Measurements from ENCODE around the gene KIF12. TPM values are rescaled to one million over a fixed set of nuclear protein-coding genes. Genes with fewer than 3 reads are reported as not detected.

KIF12 gene
- total and polyA plus RNA-seq, 2 of the 13 experiments (the other 11 are each of a cell fraction or from before 2014, with no cell fraction given), result 1.8 to 12.5 TPM

DNA sequence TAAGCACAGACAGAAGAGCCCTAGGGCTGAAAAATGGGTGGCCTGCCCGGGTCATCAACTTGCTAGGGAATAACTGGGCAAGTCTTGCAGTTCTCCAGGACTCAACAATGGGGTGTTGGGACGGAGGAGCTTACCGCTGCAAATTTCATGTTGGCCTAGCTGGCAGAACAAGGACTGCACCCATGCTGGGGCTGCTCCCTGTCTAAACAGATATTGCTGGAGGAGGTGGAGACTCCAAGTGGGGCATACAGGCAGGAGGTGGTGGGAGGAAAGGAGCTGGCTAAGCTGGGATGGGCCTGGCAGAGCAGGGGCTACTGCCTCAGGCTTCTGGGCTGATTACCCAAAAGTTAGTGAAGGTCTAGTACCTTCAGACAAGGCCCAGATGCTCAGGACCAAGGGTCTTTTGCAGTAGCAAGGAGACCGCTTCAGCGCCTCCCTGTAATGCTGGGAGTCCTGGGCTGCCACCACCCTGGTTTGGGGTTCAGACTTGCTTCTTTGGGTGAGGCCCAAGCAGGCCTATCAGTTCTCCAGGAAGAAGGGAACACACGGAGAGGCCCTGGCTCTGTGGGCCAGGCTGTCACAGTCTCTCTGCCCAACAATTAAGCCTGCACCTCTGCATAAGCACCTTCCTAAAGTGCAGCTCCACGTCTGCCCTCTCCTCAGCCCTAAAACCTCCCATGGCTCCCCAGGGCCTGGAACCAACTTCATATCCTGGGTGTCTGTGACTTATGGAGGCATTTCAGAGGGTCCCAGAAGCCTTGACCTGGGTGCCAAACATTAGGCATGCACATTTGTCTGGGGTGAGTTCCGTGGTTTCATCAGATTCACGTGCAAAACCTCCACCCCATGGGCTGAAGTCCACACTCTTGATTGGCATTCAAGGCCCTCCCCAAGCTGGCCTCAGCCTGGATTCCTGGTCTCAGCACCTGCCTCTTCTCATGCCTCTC, 24.2 kb upstream of the KIF12 start (continued):
- TF ChIP-seq, protein P1, sequence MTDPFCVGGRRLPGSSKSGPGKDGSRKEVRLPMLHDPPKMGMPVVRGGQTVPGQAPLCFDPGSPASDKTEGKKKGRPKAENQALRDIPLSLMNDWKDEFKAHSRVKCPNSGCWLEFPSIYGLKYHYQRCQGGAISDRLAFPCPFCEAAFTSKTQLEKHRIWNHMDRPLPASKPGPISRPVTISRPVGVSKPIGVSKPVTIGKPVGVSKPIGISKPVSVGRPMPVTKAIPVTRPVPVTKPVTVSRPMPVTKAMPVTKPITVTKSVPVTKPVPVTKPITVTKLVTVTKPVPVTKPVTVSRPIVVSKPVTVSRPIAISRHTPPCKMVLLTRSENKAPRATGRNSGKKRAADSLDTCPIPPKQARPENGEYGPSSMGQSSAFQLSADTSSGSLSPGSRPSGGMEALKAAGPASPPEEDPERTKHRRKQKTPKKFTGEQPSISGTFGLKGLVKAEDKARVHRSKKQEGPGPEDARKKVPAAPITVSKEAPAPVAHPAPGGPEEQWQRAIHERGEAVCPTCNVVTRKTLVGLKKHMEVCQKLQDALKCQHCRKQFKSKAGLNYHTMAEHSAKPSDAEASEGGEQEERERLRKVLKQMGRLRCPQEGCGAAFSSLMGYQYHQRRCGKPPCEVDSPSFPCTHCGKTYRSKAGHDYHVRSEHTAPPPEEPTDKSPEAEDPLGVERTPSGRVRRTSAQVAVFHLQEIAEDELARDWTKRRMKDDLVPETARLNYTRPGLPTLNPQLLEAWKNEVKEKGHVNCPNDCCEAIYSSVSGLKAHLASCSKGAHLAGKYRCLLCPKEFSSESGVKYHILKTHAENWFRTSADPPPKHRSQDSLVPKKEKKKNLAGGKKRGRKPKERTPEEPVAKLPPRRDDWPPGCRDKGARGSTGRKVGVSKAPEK (CRISPR knock-in tag; IDR thresholded peaks at IDR 0.05; ENCODE audit: borderline replicate concordance), result no peak
- TF ChIP-seq ZFP36L2 (CRISPR knock-in tag; IDR thresholded peaks at IDR 0.05), result no peak
- no peak for TF ChIP-seq SYNCRIP (IDR thresholded peaks at IDR 0.05; ENCODE audit: insufficient read depth, low read depth, low read length)
- no peak for TF ChIP-seq ZBTB8A (CRISPR knock-in tag; IDR thresholded peaks at IDR 0.05; ENCODE audit: borderline replicate concordance, low read depth)
- peak; percentile 26; the same call in 1 of the 2 replicates for TF ChIP-seq ZNF629 (CRISPR knock-in tag; conservative IDR thresholded peaks at IDR 0.05)
- TF ChIP-seq SKI (IDR thresholded peaks at IDR 0.05; ENCODE audit: partially characterized antibody), result no peak
- TF ChIP-seq, protein P2, sequence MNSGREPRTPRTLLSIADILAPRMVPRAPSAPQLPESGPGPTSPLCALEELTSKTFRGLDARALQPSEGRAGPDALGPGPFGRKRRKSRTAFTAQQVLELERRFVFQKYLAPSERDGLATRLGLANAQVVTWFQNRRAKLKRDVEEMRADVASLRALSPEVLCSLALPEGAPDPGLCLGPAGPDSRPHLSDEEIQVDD (CRISPR knock-in tag; IDR thresholded peaks at IDR 0.05; ENCODE audit: borderline replicate concordance), result no peak
- 0 out of 2 replicates have a peak, but pooled peaks have one; percentile 32 for TF ChIP-seq SMAD3 (CRISPR knock-in tag; IDR thresholded peaks at IDR 0.05)
- peak; percentile 90 for TF ChIP-seq SP5 (CRISPR knock-in tag; IDR thresholded peaks at IDR 0.05; ENCODE audit: borderline replicate concordance, low read depth)
- TF ChIP-seq, protein P3, sequence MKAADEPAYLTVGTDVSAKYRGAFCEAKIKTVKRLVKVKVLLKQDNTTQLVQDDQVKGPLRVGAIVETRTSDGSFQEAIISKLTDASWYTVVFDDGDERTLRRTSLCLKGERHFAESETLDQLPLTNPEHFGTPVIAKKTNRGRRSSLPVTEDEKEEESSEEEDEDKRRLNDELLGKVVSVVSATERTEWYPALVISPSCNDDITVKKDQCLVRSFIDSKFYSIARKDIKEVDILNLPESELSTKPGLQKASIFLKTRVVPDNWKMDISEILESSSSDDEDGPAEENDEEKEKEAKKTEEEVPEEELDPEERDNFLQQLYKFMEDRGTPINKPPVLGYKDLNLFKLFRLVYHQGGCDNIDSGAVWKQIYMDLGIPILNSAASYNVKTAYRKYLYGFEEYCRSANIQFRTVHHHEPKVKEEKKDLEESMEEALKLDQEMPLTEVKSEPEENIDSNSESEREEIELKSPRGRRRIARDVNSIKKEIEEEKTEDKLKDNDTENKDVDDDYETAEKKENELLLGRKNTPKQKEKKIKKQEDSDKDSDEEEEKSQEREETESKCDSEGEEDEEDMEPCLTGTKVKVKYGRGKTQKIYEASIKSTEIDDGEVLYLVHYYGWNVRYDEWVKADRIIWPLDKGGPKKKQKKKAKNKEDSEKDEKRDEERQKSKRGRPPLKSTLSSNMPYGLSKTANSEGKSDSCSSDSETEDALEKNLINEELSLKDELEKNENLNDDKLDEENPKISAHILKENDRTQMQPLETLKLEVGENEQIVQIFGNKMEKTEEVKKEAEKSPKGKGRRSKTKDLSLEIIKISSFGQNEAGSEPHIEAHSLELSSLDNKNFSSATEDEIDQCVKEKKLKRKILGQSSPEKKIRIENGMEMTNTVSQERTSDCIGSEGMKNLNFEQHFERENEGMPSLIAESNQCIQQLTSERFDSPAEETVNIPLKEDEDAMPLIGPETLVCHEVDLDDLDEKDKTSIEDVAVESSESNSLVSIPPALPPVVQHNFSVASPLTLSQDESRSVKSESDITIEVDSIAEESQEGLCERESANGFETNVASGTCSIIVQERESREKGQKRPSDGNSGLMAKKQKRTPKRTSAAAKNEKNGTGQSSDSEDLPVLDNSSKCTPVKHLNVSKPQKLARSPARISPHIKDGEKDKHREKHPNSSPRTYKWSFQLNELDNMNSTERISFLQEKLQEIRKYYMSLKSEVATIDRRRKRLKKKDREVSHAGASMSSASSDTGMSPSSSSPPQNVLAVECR (CRISPR knock-in tag; IDR thresholded peaks at IDR 0.05; ENCODE audit: borderline replicate concordance), result peak; percentile 48; the same call in 1 of the 2 replicates
- peak; percentile 15; the same call in 1 of the 2 replicates for TF ChIP-seq ZBTB7A (CRISPR knock-in tag; IDR thresholded peaks at IDR 0.05)
- TF ChIP-seq, protein P4, sequence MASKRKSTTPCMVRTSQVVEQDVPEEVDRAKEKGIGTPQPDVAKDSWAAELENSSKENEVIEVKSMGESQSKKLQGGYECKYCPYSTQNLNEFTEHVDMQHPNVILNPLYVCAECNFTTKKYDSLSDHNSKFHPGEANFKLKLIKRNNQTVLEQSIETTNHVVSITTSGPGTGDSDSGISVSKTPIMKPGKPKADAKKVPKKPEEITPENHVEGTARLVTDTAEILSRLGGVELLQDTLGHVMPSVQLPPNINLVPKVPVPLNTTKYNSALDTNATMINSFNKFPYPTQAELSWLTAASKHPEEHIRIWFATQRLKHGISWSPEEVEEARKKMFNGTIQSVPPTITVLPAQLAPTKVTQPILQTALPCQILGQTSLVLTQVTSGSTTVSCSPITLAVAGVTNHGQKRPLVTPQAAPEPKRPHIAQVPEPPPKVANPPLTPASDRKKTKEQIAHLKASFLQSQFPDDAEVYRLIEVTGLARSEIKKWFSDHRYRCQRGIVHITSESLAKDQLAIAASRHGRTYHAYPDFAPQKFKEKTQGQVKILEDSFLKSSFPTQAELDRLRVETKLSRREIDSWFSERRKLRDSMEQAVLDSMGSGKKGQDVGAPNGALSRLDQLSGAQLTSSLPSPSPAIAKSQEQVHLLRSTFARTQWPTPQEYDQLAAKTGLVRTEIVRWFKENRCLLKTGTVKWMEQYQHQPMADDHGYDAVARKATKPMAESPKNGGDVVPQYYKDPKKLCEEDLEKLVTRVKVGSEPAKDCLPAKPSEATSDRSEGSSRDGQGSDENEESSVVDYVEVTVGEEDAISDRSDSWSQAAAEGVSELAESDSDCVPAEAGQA (IDR thresholded peaks at IDR 0.05; ENCODE audit: low read depth), result no peak
- TF ChIP-seq, protein P4 (CRISPR knock-in tag; IDR thresholded peaks at IDR 0.05; ENCODE audit: borderline replicate concordance), result no peak
